ENCODE results near the gene PCCA.

GRCh38 chr13:100545684-100546061, 456.8 kb downstream of the PCCA start:
- TF ChIP-seq, protein P1, sequence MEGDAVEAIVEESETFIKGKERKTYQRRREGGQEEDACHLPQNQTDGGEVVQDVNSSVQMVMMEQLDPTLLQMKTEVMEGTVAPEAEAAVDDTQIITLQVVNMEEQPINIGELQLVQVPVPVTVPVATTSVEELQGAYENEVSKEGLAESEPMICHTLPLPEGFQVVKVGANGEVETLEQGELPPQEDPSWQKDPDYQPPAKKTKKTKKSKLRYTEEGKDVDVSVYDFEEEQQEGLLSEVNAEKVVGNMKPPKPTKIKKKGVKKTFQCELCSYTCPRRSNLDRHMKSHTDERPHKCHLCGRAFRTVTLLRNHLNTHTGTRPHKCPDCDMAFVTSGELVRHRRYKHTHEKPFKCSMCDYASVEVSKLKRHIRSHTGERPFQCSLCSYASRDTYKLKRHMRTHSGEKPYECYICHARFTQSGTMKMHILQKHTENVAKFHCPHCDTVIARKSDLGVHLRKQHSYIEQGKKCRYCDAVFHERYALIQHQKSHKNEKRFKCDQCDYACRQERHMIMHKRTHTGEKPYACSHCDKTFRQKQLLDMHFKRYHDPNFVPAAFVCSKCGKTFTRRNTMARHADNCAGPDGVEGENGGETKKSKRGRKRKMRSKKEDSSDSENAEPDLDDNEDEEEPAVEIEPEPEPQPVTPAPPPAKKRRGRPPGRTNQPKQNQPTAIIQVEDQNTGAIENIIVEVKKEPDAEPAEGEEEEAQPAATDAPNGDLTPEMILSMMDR (IDR thresholded peaks at IDR 0.05; ENCODE audit: insufficient read depth, low read length, poor library complexity, severe bottlenecking): no peak
- TF ChIP-seq EZH2phosphoT487 (conservative IDR thresholded peaks at IDR 0.05; ENCODE audit: low read length): no peak
